ENCODE measurements around the gene DEDD.

- TF ChIP-seq CTCF (IDR thresholded peaks at IDR 0.05) (no peak), POLR2A (IDR thresholded peaks at IDR 0.05) (no peak)
Observed at GRCh38 chr1:161179698-161180097, 47.2 kb upstream of the DEDD start.

All from uterus (tissue), 2 donors.